ENCODE data around the gene NPR3.

DNA sequence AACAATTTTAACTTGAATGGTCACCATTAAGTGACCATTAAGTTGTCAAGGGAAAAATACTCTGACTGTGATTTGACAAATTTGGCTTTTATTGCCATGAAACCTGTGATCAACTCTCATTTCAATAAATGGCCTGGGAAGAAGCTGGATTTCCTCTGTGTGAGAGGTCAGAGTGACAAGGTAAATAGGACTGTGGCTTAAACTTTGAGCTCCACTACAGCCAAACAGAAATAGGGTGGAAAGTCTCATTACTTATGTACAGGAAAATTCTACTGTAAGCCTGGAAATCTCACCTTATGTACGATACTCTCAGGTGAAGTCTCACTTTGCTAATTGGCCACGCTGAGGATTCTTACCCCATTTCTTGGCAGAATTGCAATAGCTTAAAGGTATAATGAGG lies 67.3 kb downstream of the NPR3 start:
- TF ChIP-seq POLR2A (IDR thresholded peaks at IDR 0.05; ENCODE audit: low read depth, low read length) (no peak), POLR2AphosphoS5 (IDR thresholded peaks at IDR 0.05; ENCODE audit: low read depth, low read length) (no peak)

Measured in GM12892 (cell line).